Ovary (tissue), 3 donors: ENCODE data around the gene ANKUB1.

ENCODE experiments used
- CTCF ChIP-seq, 3 donors: fragments of 450-650 bp in 2 of 3; fragments of 200-600 bp in 1 of 3; IDR thresholded peaks; one replicate each; pipeline versions ENCODE4 v1.5.1 to v1.8.0; 2016 to 2022; ENCODE audit warnings: antibody characterized with exemption in 3 of 3, mild to moderate bottlenecking in 1 of 3
- EP300 ChIP-seq: sonication (generic); formaldehyde crosslinking; IDR thresholded peaks from one replicate; pipeline ENCODE4 v1.6.1; 2017; ENCODE audit warnings: antibody characterized with exemption
- POLR2A ChIP-seq: fragments of 450-650 bp; IDR thresholded peaks from one replicate; pipeline ENCODE4 v1.6.1; 2017; ENCODE audit warnings: antibody characterized with exemption, mild to moderate bottlenecking, moderate library complexity
- donor health status: DM: no; HTN: no; CAD: no.

GRCh38 chr3:149739396-149739795 is 53.0 kb downstream of the ANKUB1 start:
- no peak for TF ChIP-seq CTCF (IDR thresholded peaks at IDR 0.05)
- no peak for TF ChIP-seq POLR2A
- TF ChIP-seq EP300 = no peak
